Measurements from ENCODE around the gene CAB39L. TPM values are rescaled to one million over a fixed set of nuclear protein-coding genes. Genes with fewer than 3 reads are reported as not detected.

CAB39L gene
- total RNA-seq, 2 donors from 2014 or later: 6.1 to 14.5 TPM

DNA sequence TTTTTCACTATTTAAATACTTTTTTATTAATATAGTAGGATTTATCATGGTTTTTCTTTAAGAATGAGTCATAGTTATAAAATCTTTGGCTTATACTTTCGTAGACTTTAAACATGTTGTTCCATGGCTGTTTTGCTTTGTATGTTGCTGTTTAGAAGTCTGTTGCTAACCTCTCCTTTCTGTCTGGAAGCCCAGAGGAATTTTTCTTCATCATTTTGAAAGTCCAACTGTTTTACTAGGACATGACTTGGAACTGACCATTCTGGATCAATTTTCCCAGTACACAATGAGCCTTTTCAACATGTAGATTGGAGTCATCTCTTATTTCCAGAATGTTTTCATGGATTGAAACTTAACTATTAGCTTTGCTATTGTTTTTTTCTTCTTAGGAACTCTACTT is 7.9 kb downstream of the CAB39L start:
- Histone ChIP-seq H3K36me3 (no peaks in the 10 kb centered on the region), H3K9me3 (no peaks in the 10 kb centered on the region), H3K9ac (ENCODE audit: low read depth in 2 of 2, low read length in 2 of 2) (no peak overlapping the region), H3K4me1 (no peaks in the 10 kb centered on the region), H3K4me3 (no peak overlapping the region), H3K27me3 (no peaks in the 10 kb centered on the region), H3K27ac (no peak overlapping the region)
- TF ChIP-seq, protein P1, sequence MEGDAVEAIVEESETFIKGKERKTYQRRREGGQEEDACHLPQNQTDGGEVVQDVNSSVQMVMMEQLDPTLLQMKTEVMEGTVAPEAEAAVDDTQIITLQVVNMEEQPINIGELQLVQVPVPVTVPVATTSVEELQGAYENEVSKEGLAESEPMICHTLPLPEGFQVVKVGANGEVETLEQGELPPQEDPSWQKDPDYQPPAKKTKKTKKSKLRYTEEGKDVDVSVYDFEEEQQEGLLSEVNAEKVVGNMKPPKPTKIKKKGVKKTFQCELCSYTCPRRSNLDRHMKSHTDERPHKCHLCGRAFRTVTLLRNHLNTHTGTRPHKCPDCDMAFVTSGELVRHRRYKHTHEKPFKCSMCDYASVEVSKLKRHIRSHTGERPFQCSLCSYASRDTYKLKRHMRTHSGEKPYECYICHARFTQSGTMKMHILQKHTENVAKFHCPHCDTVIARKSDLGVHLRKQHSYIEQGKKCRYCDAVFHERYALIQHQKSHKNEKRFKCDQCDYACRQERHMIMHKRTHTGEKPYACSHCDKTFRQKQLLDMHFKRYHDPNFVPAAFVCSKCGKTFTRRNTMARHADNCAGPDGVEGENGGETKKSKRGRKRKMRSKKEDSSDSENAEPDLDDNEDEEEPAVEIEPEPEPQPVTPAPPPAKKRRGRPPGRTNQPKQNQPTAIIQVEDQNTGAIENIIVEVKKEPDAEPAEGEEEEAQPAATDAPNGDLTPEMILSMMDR (IDR thresholded peaks at IDR 0.05): no peak
- no peak for DNase-seq
- intact Hi-C loops (cut with DNase I): loop anchor here (5.0 kb wide), 1 partner anchor 134 kb away; no protein-coding TSS in a partner anchor

GRCh38 chr13:49429121-49429520 is 14.7 kb downstream of the CAB39L start:
- no peak for DNase-seq
- no peak overlapping the region for H3K27ac ChIP-seq
- H3K36me3 ChIP-seq: no peaks in the 10 kb centered on the region
- H3K9ac ChIP-seq (ENCODE audit: low read depth in 2 of 2, low read length in 2 of 2): no peak overlapping the region
- TF ChIP-seq, protein P1 (IDR thresholded peaks at IDR 0.05): no peak
- H3K4me1 ChIP-seq: no peaks in the 10 kb centered on the region
- intact Hi-C loops (cut with DNase I): no loop called here
- no peak overlapping the region for H3K4me3 ChIP-seq
- no peaks in the 10 kb centered on the region for H3K27me3 ChIP-seq
- H3K9me3 ChIP-seq: no peaks in the 10 kb centered on the region

- TF ChIP-seq, protein P1 (IDR thresholded peaks at IDR 0.05): no peak
- no peaks in the 10 kb centered on the region for H3K36me3 ChIP-seq
- intact Hi-C loops (cut with DNase I): no loop called here
- no peaks in the 10 kb centered on the region for H3K9me3 ChIP-seq
- no peak overlapping the region for H3K4me3 ChIP-seq
- H3K9ac ChIP-seq (ENCODE audit: low read depth in 2 of 2, low read length in 2 of 2): no peak overlapping the region
- H3K4me1 ChIP-seq: no peaks in the 10 kb centered on the region
- H3K27me3 ChIP-seq: no peaks in the 10 kb centered on the region
- no peak for DNase-seq
- no peak overlapping the region for H3K27ac ChIP-seq
Observed at GRCh38 chr13:49428041-49428763, 15.7 kb downstream of the CAB39L start.

DNA sequence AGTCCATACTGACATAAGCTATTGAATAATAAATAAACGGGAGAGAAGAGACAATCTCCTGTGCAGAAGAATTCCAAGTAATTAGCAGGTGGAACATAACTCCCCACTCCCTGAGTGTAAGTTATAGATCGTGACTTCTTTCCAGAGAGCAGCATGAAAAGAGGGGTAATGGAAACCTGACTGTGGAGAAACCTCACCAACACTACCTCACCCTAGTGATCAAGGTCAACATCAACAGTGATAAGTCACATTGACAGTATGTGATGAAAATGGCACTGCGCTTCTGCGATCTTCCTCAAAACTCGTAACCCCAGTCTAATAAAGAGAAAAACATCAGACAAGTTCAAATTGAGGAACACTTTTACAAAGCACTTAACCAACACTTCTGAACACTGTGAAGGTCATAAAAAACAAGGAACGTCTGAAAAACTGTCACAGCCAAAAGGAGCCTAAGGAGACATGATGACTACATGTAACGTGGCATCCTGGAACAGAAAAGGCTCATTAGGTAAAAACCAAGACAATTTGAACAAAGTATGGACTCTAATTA is 19.8 kb downstream of the CAB39L start:
- Histone ChIP-seq H3K9me3 (no peaks in the 10 kb centered on the region), H3K36me3 (no peaks in the 10 kb centered on the region), H3K27ac (no peak overlapping the region), H3K4me3 (no peak overlapping the region), H3K9ac (ENCODE audit: low read depth in 2 of 2, low read length in 2 of 2) (no peak overlapping the region), H3K4me1 (no peaks in the 10 kb centered on the region), H3K27me3 (no peaks in the 10 kb centered on the region)
- DNase-seq: no peak
- intact Hi-C loops (cut with DNase I): no loop called here
- TF ChIP-seq, protein P1 (IDR thresholded peaks at IDR 0.05): no peak

DNA sequence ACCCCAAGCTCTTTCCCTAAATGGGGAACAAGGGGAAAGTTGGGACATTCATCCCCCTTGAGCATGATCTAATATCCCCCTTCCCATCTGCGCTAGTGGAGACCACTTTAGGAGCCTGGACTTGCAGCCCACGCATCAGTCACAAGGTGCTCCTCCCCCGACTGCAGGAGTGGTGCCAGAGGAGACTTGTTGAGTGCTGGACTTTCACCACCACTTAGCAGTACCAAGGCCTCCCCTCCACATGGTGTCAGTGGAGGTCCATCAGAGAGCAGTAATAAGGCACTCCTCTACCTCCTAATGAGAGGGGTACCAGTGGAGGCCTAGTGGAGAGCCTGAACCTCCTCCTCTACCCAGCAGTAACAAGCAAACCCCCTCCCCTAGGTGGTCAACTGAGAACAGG is 22.5 kb downstream of the CAB39L start:
- no peaks in the 10 kb centered on the region for H3K27me3 ChIP-seq
- TF ChIP-seq, protein P1 (IDR thresholded peaks at IDR 0.05): no peak
- H3K27ac ChIP-seq: no peak overlapping the region
- no peaks in the 10 kb centered on the region for H3K9me3 ChIP-seq
- intact Hi-C loops (cut with DNase I): no loop called here
- H3K9ac ChIP-seq (ENCODE audit: low read depth in 2 of 2, low read length in 2 of 2): no peak overlapping the region
- H3K4me1 ChIP-seq: no peaks in the 10 kb centered on the region
- H3K4me3 ChIP-seq: no peak overlapping the region
- no peak for DNase-seq
- no peaks in the 10 kb centered on the region for H3K36me3 ChIP-seq
